Colonic mucosa (tissue), 4 donors: ENCODE results near the gene PRLR. TPM values are rescaled to one million over a fixed set of nuclear protein-coding genes. Genes with fewer than 3 reads are reported as not detected.

Experiments
- DNase-seq: peaks from one replicate; pipeline ENCODE4 v3.0.0-alpha.2; 2020
- H3K27ac ChIP-seq: fragments of 200-600 bp; one replicate; pipeline ENCODE4 v1.8.0; 2021
- H3K27me3 ChIP-seq: fragments of 200-600 bp; one replicate; pipeline ENCODE4 v1.8.0; 2021
- H3K36me3 ChIP-seq: fragments of 200-600 bp; one replicate; pipeline ENCODE4 v1.8.0; 2021
- H3K4me1 ChIP-seq: fragments of 200-600 bp; one replicate; pipeline ENCODE4 v1.8.0; 2021; ENCODE audit warnings: mild to moderate bottlenecking
- H3K4me3 ChIP-seq: fragments of 200-600 bp; one replicate; pipeline ENCODE4 v1.8.0; 2021
- H3K9ac ChIP-seq, 2 donors: one replicate each; pipeline ENCODE4 v1.7.0; 2013; ENCODE audit warnings: control low read depth in 2 of 2, low read depth in 2 of 2, low read length in 2 of 2
- H3K9me3 ChIP-seq: fragments of 200-600 bp; one replicate; pipeline ENCODE4 v1.8.0; 2021
- CTCF ChIP-seq: fragments of 200-600 bp; IDR thresholded peaks from one replicate; pipeline ENCODE4 v1.8.0; 2022; ENCODE audit warnings: antibody characterized with exemption, mild to moderate bottlenecking
- intact Hi-C: fragments of 100-400 bp; cut with DNase I; formaldehyde crosslinking; loops from one replicate; pipeline ENCODE4 v1.14.1; 2022
- total RNA-seq, 2 donors: library from RNA; stranded (reverse); fragmentation: NEBNext Ultra II Directional in 1 of 2; extraction: Animal tissue kit (Norgen Biotek cat#: 25700) in 1 of 2; gene quantifications; one replicate each; pipeline ENCODE4 v1.2.1, GENCODE V29; 2021
- donor health status: healthy.
- donor health status: DM: no; HTN: no; CAD: no.
- donor health status: DM: no; HTN: no; CAD: no.

PRLR gene
- total RNA-seq, 2 donors from 2014 or later, result 23.7 to 38.6 TPM

- no peak for TF ChIP-seq CTCF
These were observed 217.9 kb downstream of the PRLR start for GRCh38 chr5:35012365-35012764.

GRCh38 chr5:35010676-35011075, 219.6 kb downstream of the PRLR start:
- Histone ChIP-seq H3K9ac (no peak overlapping the region), H3K36me3 (no peaks in the 10 kb centered on the region), H3K27me3 (no peaks in the 10 kb centered on the region), H3K27ac (no peak overlapping the region), H3K4me1 (no peaks in the 10 kb centered on the region), H3K9me3 (no peaks in the 10 kb centered on the region), H3K4me3 (no peak overlapping the region)
- TF ChIP-seq CTCF, result no peak
- intact Hi-C loops, result no loop called here
- DNase-seq, result no peak

More at GRCh38 chr5:35012365-35012764, 217.9 kb downstream of the PRLR start:
- no peaks in the 10 kb centered on the region for H3K27me3 ChIP-seq
- no peak for DNase-seq
- no peaks in the 10 kb centered on the region for H3K9me3 ChIP-seq
- no peaks in the 10 kb centered on the region for H3K4me1 ChIP-seq
- no peaks in the 10 kb centered on the region for H3K36me3 ChIP-seq
- H3K4me3 ChIP-seq, result no peak overlapping the region
- no peak overlapping the region for H3K27ac ChIP-seq
- intact Hi-C loops, result no loop called here
- H3K9ac ChIP-seq, result no peak overlapping the region

- intact Hi-C loops, result no loop called here
- Histone ChIP-seq H3K4me3 (no peak overlapping the region), H3K9ac (no peak overlapping the region), H3K27ac (no peak overlapping the region), H3K9me3 (no peaks in the 10 kb centered on the region), H3K4me1 (no peaks in the 10 kb centered on the region), H3K27me3 (no peaks in the 10 kb centered on the region), H3K36me3 (no peaks in the 10 kb centered on the region)
- no peak for DNase-seq
- no peak for TF ChIP-seq CTCF
These were observed 220.6 kb downstream of the PRLR start for GRCh38 chr5:35009657-35010056.

- intact Hi-C loops, result no loop called here
These were observed 221.3 kb downstream of the PRLR start for GRCh38 chr5:35009019-35009418.

GRCh38 chr5:35004771-35005170, 225.5 kb downstream of the PRLR start:
- no peaks in the 10 kb centered on the region for H3K9me3 ChIP-seq
- H3K36me3 ChIP-seq, result no peaks in the 10 kb centered on the region
- H3K9ac ChIP-seq, result no peak overlapping the region
- H3K27ac ChIP-seq, result no peak overlapping the region
- no peak for DNase-seq
- H3K4me1 ChIP-seq, result no peaks in the 10 kb centered on the region
- no peaks in the 10 kb centered on the region for H3K27me3 ChIP-seq
- TF ChIP-seq CTCF, result no peak
- intact Hi-C loops, result loop anchor here (5.0 kb wide), 2 partner anchors 517 to 532 kb away; no protein-coding TSS in a partner anchor
- H3K4me3 ChIP-seq, result no peak overlapping the region

More at GRCh38 chr5:35009019-35009418, 221.3 kb downstream of the PRLR start:
- Histone ChIP-seq H3K27me3 (no peaks in the 10 kb centered on the region), H3K9me3 (no peaks in the 10 kb centered on the region), H3K4me3 (no peak overlapping the region), H3K36me3 (no peaks in the 10 kb centered on the region), H3K9ac (no peak overlapping the region), H3K4me1 (no peaks in the 10 kb centered on the region), H3K27ac (no peak overlapping the region)
- no peak for DNase-seq
- TF ChIP-seq CTCF, result no peak

GRCh38 chr5:35004200-35004599, 226.1 kb downstream of the PRLR start:
- no peak for TF ChIP-seq CTCF
- no peak for DNase-seq
- H3K27ac ChIP-seq, result no peak overlapping the region
- no peaks in the 10 kb centered on the region for H3K27me3 ChIP-seq
- no peak overlapping the region for H3K9ac ChIP-seq
- no peaks in the 10 kb centered on the region for H3K36me3 ChIP-seq
- H3K4me1 ChIP-seq, result no peaks in the 10 kb centered on the region
- no peaks in the 10 kb centered on the region for H3K9me3 ChIP-seq
- no peak overlapping the region for H3K4me3 ChIP-seq
- intact Hi-C loops, result loop anchor here (5.0 kb wide), 2 partner anchors 517 to 532 kb away; no protein-coding TSS in a partner anchor
